GM19463 (cell line): ENCODE measurements around the gene TEX51.
A peak's percentile ranks its signal among the peaks of the same experiment; 100 is the strongest.

Source experiments
- ATAC-seq: cut with Tn5 transposase; IDR thresholded peaks from one replicate; pipeline ENCODE4 v1.9.1; 2021; ENCODE audit warnings: mild to moderate bottlenecking, moderate library complexity; ENCODE audit not compliant: unreplicated experiment

TEX51 gene

DNA sequence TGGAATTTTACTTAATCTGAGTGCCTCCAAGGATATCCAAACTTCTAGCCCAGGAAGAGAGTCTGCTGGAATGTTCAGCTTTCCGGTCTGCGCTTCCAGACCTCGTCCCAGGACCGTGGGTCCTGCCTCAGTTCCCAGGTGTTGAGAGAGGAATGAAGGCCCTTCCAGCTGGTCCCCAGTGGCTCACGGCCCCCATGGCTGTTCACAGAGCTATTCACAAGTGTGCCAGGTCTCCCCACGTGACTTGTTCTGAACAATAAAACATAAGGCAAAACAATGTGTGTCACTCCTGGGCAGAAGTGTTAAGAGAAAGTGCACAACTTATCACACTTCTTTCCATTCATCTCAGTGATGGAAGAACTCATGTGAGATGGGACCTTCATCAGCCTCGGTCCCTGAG, 20.1 kb upstream of the TEX51 start:
- no peak for ATAC-seq

DNA sequence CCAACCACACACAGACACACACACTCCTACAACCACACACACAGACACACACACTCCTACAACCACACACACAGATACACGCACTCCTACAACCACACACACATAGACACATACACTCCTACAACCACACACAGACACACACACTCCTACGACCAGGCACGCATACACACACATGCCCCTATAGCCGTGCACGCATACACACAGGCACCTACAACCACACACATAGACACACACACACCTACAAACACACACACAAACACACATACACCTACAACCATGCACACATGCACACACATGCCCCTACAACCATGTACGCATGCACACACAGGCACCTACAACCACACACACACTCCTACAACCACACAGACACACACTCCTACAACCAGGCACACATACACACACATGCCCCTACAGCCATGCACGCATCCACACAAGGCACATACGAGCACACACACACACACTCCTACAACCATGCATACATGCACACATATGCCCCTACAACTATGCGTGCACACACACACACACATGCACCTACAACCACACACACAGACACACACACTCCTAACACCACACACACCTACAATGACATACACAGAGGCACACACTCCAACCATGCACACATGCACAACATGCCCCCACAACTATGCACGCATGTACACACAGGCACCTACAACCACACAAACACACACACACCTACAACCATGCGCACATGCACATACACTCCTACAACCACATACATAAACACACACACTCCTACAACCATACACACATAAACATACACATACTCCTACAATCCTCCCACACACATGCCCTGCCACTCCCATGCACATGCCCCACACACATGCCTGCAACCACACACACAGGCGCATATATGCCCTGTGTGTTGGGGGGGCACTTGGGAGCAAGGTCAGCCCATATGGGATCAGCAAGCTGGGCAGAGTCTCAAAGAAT, 19.1 kb upstream of the TEX51 start:
- ATAC-seq = no peak

DNA sequence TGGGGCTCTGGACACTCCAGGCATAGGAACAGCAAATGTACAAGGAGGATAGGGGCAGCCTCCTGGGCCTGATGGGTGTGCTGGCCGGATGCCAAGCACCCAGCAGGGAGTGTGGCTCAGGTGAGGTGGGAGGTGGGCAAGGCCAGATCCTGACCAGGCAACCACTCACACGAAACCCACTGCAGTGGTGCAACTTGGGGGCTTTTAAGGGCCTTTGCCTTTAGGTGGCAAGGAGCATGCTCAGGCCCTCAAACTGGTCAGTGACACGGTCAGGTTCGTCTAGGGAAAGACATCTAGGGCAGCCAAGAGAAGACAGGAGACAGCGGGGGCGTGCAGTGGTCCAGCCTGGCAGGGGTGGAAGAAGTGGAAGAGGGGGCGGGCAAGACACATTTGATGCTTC, 18.4 kb upstream of the TEX51 start:
- ATAC-seq = no peak

DNA sequence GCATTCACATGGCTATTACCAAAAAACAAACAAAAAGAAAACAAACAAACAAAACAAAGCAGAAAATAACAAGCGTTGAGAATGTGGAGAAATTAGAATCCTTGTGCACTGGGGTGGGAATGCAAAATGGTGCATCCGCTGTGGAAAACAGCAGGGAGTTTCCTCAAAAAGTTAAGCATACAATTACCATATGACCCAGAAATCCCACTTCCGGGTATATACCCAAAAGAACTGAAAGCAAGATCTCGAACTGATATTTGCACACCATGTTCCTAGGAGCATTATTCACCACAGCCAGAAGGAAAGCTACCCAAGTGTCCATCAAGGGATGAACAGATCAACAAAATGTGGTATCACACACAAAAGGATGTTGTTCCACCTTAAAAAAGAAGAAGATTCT, 17.9 kb upstream of the TEX51 start:
- no peak for ATAC-seq

DNA sequence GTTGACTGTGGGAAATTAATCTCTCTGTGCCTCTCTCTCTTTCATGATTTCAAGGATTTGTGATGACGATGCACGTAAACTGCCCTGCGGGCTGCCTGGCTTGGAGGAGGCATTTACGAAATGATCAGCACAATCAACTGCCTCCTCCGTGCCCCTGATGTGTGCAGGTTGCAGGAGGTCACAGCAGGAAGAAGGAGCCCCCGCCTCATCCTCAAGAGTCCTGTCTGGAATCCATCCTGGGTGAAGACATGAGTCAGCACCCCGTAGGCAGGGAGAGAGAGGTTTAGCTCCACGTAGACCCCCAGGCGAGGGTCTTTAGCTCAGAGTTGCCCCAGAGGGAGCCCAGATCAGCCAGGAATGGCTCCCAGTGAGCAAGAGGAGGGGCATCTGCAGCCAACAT, 17.1 kb upstream of the TEX51 start:
- ATAC-seq = no peak

DNA sequence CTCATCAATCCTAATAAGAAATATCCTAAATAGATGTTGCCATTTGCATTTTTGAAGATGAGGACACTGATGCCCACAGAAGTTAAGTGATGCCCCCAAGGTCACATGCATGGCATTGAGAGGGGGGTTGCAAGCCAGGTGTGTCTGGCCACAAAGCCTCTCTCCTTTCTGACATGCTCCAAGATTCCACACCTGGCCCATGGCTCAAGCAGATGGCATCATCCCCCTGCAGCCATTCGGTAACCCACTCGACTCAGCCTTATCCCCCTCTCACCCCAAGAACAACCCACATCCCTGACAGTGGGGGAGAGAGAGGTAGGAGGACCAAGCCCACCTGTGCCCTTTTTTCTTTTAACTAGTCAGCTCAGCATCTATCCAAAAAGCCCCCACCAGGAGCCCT, 16.5 kb upstream of the TEX51 start:
- no peak for ATAC-seq

DNA sequence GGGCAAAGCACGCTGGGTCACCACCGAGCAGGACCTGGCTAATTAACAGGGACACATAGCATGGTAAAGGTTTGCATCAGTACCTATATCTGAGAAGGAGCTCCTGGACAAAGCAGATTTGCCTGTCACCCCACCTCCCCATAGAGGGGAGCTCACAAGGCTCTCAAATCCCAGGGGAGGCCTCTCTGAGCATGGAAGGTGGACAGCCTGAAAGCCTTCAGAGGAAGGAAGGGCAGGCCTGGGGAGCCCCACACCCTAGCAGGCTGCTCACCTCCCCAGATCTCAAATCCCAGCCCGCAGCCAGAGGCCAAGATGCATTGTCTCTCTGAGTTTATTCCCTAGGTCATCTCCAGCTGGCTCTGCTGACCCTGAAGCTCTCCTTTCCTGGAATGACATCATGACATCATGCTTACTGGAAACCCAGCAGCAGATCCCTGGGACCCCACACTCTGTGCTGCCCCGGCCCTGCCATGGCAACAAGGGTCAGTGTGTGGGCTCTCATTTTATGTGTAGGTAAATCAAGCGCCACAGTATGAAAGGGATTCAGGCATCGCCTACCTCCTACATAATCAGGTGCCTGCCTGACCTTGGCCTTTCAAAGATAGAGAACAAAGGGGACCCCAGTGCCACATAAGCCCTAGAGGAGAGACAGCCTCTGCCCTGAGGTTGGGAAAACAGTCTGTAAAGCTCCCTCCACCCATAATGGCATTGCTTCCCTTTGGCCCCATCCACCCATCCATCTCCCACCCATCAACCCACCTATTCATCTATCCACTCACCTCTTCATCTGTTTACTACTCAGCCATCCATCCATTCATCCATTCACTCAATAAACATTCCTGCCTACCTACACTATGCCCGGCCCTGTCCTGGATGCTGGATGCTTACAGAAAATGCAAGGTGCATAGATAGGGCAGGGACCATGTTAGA, 15.7 kb upstream of the TEX51 start:
- ATAC-seq = no peak

DNA sequence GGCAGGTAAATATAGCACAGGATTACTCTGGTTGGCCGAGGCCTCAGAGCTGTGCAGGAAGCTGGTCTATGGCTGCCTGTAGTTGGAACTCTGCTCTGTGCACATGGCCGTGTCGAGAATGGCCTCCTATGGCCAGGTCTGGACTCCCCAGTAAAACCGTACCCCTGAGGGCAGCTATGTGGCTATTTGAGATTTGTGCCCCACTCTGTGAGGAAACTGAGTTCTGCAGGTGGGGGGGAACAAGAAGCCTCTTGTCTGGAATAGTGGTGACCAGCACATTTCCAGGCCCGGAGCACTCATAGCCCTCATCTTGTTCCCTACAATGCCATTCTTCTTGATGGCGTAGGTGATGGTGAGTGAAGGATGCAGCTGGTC, 15.0 kb upstream of the TEX51 start:
- ATAC-seq = no peak

DNA sequence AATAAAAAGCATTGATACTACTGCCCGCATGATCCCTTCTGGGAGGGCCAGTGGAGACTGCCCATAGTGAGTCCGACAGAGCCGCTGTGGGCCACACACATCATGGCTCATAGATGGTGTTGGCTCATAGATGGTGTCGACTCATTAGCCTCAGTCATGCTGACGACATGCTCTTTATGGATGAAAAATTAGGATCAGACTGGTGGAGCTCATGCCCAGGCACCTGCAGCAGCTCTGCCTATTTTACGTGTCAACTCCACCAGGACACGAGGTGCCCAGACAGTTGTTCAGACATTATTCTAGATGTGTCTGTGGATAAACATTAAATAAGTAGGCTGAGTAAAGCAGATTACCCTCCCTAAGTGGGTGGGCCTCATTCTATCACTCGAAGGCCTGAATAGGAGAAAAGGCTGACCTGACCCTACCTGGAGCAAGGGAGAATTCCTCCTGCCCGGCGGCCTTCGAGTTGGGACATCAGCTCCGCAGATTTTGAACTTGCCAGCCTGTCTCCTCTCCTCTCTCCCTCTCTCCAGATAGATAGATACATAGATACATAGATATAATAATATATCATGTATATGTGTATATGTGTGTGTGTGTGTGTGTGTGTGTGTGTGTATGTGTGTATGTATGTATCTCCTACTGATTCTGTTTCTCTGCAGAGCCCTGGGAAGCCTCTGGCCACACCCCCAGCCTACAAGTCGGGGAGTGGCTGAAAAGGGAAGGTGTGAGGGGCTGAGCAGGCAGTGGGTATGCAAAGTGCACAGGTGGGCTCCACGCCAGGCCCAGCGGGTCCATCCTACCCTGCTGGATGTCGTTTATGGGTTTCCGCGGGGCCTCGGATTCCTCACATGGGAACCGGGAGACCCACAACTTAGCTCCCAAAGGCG, 13.6 kb upstream of the TEX51 start:
- no peak for ATAC-seq

DNA sequence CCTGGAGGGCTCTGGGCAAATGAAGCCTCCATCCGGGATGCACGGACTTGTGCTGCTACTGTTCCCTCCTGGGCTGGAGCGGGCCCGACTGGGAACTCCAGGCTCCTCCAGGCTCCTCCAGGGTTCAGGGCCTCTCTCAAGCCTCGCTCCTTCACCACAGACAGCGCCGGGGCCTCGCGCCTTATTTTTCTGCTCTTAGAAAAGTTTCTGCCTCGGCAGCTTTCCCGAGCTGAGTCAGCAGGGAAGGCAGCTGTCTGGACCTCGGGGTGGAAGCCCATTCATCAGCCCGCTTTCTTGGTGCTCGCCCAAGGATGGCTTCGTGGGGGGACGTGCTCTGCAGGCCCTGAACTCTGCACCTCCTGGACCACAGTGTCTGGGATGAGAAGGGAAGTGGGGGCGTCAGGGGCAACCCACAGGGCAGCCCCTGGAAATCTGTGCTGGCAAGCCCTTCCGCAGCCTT, 12.9 kb upstream of the TEX51 start:
- no peak for ATAC-seq

DNA sequence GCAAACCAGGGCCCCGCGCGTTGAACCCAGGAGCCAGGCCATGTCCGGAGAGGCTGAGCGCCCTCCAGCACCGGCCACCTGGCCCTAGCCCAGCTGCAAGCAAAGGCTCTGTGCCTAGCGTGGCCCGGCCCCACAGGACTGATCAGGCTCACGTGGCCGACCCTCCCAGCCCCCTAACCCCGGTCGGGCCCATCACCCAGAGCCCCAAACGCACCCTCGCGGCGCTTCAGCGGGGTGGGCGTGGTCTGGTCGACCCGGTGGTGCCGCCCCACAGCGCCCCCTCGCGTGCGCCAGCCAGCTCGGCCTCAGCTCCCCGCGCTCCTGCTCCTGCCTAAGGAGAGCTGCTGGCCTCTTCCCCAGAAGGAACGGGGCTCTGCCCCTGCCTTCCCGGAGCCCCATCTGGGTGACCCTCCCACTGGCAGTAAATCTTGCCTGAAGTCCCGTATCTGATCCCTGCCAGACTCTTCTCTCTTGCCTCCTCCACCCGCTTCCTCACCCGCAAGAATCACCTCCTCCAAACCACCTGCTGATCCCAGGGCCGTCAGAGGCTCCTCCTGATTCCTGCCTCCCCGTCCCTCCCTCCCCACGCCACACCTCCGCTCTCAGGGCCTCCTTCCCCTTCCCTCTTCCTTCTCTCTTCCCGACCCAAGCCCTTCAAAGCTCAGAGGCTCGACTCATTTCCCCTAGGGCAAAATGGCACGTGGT, 12.3 kb upstream of the TEX51 start:
- peak; percentile 88 for ATAC-seq

DNA sequence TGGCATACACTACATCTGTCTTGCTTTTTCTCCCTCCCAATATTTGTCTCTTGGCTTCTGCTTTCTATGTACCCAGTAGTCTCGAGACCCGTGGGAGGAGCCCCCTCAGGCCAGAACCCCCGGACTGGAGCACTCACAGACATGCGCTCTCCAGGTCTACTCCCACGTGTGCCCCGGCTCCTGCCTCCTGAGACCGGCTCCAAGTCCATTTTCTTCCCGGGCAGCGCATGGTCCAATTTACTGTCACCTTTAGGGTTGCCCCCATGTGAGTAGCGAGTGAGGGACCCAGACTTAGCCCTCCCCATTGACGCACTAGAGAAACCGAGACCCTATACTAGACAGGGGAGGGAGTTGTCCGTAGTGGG, 11.8 kb upstream of the TEX51 start:
- ATAC-seq = no peak

DNA sequence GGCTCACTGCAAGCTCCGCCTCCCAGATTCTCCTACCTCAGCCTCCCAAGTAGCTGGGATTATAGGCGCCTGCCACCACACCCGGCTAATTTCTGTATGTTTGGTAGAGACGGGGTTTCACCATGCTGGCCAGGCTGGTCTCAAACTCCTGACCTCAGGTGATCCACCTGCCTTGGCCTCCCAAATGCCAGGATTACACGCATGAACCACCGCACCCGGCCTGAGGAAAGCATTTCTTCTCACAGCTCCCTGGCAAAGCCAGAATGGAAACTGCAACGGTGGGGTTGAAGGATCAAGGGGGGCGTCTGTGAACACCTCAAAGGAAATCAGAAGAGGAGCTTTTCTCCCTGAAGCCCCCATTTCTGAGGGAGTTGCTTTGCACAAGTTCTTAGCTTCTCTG, 11.2 kb upstream of the TEX51 start:
- ATAC-seq = no peak

DNA sequence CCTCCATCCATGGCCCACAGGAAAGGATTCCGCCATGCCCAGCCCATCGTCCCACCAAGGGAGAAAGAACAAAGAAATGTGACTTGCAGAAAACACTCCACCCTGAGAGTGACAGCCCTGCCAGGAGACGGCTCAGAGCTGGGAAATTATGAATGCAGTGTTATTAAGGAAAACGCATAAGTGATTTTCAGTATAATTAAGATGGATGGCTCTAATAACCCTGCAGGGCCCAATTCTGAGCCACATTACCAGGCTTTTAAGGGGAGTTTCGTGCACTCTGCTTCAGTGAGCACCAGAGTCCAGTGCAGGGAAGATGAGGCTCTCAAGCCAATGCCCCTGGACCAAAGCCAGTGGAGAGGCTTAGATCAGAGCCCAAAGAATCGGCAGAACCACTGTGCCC, 10.6 kb upstream of the TEX51 start:
- ATAC-seq = no peak

DNA sequence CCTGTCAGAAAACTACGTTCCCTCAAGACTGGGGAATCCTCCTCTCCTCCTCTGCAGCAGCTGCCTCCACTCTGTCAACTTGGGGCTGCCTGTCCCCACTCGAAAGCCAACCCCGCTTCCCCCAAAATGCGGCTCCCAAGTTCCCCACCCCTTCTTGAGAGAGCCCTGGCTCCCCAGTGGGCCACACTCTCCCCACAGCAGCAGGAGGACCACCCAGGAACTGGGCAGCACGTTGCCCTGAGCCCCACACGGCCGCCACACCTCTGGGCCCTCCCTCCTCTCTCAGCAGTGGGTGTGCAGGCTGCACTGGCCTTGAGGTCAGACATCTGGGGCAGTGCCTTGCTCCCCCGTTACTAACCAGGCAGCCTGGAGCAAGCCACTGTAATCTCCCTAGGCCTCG, 9.6 kb upstream of the TEX51 start:
- ATAC-seq = no peak

DNA sequence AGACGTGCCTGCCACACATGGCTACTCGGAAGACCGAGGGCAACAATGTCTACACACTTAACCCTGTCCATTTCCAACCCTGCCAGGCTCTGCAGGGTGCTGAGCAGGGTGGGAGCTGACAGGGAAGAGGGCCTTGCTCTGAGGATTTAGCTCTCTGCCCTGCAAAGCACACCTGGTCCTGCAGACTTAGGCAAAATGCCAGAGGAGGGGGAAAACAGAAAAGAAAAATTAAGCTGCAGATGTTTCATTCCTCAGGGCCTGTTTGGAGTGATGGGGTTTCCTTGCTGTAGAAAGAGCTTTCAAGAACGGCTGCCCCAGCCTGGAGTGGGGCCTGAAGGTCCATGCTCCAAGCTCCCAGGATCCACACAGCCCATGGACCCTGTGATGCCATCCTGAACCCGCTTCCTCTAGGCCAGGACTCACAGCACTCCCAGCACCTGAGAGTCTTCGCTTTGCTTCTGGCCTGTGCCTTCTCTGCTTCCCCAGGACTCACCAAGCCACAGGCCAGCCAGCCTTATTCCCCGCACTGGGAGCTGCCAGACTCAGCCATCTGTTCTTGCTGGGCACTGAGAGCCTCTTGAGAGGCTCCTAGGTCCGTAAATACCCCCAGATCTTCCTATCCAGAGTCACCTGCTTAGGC, 9.1 kb upstream of the TEX51 start:
- no peak for ATAC-seq

DNA sequence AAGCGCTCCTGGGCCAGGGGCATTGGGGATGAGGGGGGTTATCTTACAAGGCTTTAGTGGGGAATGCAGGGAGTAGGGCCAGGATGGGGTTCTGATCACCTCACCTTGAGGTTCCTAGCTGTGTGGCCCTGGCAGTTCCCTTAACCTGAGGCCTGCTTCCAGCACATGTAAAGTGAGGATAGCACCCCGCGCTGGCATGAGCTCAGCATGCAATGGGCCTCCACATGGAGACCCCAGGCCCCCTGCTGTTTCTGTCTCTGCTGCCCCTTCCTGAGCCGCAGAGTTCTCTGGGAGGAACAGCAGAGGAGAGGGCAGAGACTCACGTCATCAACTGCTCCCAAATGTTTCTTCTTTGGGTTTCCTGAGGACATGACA, 8.6 kb upstream of the TEX51 start:
- ATAC-seq = no peak

DNA sequence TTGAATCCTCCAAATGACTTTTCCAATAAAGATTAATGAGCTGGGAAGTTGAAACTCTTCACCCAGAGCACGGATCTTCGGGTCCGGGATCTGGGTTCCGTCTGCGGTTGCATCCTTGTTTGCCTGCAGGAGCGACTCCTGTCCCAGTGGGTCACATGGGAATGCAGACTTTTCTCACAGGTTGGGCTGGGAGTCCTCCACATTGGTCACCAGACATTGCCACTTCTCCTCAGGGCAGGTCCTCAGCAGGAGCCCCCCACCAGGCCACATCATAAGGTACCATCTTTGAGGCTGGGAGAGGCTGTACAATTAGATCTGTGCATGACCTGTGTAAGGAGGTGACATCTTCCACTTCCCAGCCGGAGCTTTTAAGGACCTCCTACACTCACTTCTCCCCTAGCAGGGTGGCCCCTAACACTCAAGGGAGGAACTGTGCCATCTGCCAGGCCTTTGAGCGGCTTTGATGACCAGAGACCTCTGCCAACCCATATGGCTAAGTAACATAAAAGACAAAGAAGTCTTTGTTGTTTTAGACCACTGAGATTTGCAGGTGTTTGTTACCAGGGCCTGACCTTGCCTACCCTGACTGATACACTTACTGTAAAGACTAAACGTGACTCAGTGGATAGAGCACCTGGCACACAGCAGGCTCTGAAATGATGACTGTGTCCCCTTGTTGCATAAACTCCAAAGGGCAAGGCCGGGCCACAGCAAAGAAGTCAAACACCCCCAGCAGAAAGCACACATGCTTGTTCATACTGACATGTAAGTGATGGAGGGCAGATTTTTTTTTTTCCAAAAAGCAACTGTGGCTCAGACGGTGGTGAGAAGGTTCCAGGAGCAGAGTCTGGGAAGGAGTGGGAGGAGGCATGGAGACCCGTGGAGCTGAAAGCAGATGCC, 7.9 kb upstream of the TEX51 start:
- no peak for ATAC-seq
